Fibroblast of mammary gland (primary cell): ENCODE data around the gene SLC16A7.
A peak's percentile ranks its signal among the peaks of the same experiment; 100 is the strongest.

Experiments
- DNase-seq: peaks from one replicate; pipeline ENCODE4 v3.0.0-alpha.2; 2010; ENCODE audit warnings: low read depth
- H3K4me3 ChIP-seq: 2 replicates; pipeline ENCODE4 v1.5.1; 2011; ENCODE audit warnings: low read depth, mild to moderate bottlenecking, low read length, moderate library complexity; ENCODE audit not compliant: control insufficient read depth
- CTCF ChIP-seq: conservative IDR thresholded peaks from 2 replicates; pipeline ENCODE4 v1.5.1; 2011; ENCODE audit warnings: low read depth, low read length, inconsistent platforms; ENCODE audit not compliant: control insufficient read depth, insufficient read depth

Gene SLC16A7

DNA sequence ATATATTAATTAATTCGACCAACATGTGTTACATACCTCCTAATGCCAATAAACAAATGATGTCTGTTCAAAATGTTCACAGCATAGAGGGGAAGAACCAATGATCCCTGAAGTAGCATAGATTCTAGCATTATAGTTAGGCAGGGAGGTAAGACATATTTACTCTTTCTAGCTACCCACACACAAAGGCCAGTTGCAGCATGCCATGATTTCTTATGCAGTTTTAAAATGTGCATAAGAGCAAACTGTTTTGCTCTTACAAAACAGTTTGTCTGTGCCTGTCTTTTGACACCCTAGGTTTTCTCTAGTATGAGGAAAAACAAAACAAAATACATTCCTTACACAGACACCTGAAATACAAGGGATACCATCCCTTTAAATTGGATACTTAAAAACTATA lies 61.9 kb downstream of the SLC16A7 start:
- DNase-seq = no peak
- no peak overlapping the region for H3K4me3 ChIP-seq
- no peak for TF ChIP-seq CTCF

- no peak for TF ChIP-seq CTCF
Measured at GRCh38 chr12:59660148-59660547, 64.3 kb downstream of the SLC16A7 start.

GRCh38 chr12:59660921-59661597 lies 65.2 kb downstream of the SLC16A7 start:
- no peak for TF ChIP-seq CTCF
- DNase-seq = no peak
- H3K4me3 ChIP-seq = no peak overlapping the region

More at GRCh38 chr12:59660148-59660547, 64.3 kb downstream of the SLC16A7 start:
- no peak overlapping the region for H3K4me3 ChIP-seq
- DNase-seq = peak; percentile 15

DNA sequence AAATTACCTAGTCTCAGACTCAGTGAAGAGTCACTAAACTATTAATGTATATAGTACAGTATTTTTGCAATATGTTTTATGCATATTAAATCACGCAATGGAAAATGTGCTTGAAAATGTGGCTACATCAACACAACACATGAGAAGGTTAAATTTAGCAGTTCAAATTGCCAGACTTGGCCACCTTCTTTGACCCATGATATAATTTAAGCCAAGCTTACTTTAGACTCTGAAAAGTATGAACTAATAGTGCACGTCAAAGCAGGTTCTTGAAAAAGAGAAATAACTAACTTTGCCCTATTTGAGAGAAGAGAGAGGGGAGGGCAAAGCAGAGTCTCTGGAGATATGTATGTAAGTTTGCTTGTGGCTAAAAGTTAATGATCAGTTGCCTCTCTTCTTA lies 68.7 kb downstream of the SLC16A7 start:
- DNase-seq = no peak
- no peak overlapping the region for H3K4me3 ChIP-seq
- TF ChIP-seq CTCF = no peak

DNA sequence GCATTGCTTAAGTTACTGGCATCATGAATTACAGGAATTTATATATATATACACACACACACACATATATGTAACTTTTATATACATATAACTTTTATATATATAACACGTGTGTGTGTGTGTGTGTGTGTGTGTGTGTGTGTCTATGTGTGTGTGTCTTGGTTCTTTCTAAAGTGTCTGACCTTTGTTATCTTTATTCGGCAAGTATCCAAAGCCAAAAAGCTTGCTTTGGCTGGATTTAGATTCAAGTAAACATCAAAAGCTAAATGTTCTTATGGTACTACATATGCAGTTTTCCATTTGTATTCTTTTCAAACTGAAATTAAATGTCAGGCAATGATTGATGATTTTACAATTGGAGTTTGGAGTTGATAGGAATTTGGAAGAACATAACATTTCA lies 69.9 kb downstream of the SLC16A7 start:
- no peak overlapping the region for H3K4me3 ChIP-seq
- no peak for TF ChIP-seq CTCF
- DNase-seq = no peak

DNA sequence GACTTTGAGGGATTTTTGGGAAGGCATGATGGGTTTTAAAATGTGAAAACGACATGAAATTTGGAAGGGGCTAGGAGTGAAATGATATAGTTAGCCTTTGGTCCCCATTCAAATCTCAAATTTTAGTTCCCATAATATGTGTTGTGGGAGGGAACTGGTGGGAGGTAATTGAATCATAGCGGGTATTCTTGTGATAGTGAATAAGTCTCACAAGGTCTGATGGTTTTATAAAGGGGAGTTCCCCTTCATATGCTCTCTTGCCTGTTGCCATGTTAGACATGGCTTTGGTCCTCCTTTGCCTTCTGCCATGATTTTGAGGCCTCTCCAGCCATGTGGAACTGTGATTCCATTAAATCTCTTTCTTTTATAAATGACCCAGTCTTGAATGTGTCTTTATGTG lies 72.8 kb downstream of the SLC16A7 start:
- DNase-seq = no peak

More for the DNA sequence above, 72.8 kb downstream of the SLC16A7 start:
- TF ChIP-seq CTCF = no peak
- H3K4me3 ChIP-seq = no peak overlapping the region
